Fibroblast of lung (primary cell): ENCODE measurements around the gene TRNP1.

Experiments used
- CTCF ChIP-seq, 2 donors: IDR thresholded peaks in 1 of 2; conservative IDR thresholded peaks in 1 of 2; 1 replicate in 1 of 2; 2 replicates in 1 of 2; pipeline ENCODE4 v1.5.1; 2011 to 2012; ENCODE audit warnings: low read length in 2 of 2, control low read depth in 1 of 2, inconsistent platforms in 1 of 2, low read depth in 1 of 2, mild to moderate bottlenecking in 1 of 2
- EZH2 ChIP-seq: IDR thresholded peaks from 2 replicates; pipeline ENCODE4 v1.5.1; 2012; ENCODE audit warnings: low read length, control low read depth, mild to moderate bottlenecking; ENCODE audit errors: missing control alignments

GRCh38 chr1:27032119-27032461, 38.6 kb downstream of the TRNP1 start:
- TF ChIP-seq CTCF (conservative IDR thresholded peaks at IDR 0.05 in 1 of 2, IDR thresholded peaks at IDR 0.05 in 1 of 2; ENCODE audit: low read depth in 1 of 2, low read length in 2 of 2) (no peak), EZH2 (no peak)
